DND-41 (cell line): ENCODE results near the gene CCDC171.

Source experiments
- EZH2 ChIP-seq: IDR thresholded peaks from 3 replicates; pipeline ENCODE4 v1.6.1; 2012; ENCODE audit warnings: borderline replicate concordance, low read depth, mild to moderate bottlenecking, moderate library complexity, low read length, inconsistent platforms; ENCODE audit not compliant: severe bottlenecking
- TF ChIP-seq, protein P1 (sequence below): IDR thresholded peaks from 2 replicates; pipeline ENCODE4 v1.5.1; 2012; ENCODE audit warnings: borderline replicate concordance, low read length, moderate library complexity, mild to moderate bottlenecking; ENCODE audit not compliant: poor library complexity, severe bottlenecking; ENCODE audit errors: extremely low read depth

DNA sequence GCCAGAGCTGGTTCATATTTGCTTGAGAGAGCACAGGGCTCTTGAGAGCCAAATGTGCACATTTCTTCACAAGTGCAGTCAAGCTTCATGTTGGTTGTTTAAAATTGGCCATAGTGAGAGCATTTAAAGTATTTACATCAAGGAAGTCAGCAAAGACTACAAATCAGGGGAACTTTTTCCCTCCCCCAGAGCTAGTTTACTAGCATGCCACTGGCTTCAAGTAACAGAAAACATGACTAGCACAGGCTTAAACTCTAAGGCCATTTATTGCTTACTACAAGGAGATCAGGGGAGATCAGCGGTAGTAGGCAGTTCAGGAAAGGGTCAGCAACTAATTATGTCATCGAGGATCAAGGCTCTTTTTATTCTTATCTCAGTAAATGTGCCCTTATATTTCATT lies 11.0 kb upstream of the CCDC171 start:
- TF ChIP-seq, protein P1, sequence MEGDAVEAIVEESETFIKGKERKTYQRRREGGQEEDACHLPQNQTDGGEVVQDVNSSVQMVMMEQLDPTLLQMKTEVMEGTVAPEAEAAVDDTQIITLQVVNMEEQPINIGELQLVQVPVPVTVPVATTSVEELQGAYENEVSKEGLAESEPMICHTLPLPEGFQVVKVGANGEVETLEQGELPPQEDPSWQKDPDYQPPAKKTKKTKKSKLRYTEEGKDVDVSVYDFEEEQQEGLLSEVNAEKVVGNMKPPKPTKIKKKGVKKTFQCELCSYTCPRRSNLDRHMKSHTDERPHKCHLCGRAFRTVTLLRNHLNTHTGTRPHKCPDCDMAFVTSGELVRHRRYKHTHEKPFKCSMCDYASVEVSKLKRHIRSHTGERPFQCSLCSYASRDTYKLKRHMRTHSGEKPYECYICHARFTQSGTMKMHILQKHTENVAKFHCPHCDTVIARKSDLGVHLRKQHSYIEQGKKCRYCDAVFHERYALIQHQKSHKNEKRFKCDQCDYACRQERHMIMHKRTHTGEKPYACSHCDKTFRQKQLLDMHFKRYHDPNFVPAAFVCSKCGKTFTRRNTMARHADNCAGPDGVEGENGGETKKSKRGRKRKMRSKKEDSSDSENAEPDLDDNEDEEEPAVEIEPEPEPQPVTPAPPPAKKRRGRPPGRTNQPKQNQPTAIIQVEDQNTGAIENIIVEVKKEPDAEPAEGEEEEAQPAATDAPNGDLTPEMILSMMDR: no peak
- no peak for TF ChIP-seq EZH2
